Liver (tissue), 3 donors: ENCODE measurements around the gene TGDS.

ENCODE experiments used
- EGR1 ChIP-seq, 2 donors: IDR thresholded peaks; 2 replicates each; pipeline ENCODE4 v1.6.1; 2016 to 2018; ENCODE audit warnings: antibody characterized with exemption in 2 of 2, low read depth in 2 of 2
- FOXA1 ChIP-seq: IDR thresholded peaks from 2 replicates; pipeline ENCODE4 v1.6.1; 2016; ENCODE audit warnings: antibody characterized with exemption
- GABPA ChIP-seq, 2 donors: IDR thresholded peaks in 1 of 2; conservative IDR thresholded peaks in 1 of 2; 2 replicates each; pipeline ENCODE4 v1.6.1; 2016; ENCODE audit warnings: antibody characterized with exemption in 2 of 2, mild to moderate bottlenecking in 1 of 2, moderate library complexity in 1 of 2
- HNF4A ChIP-seq, 2 donors: conservative IDR thresholded peaks; 2 replicates each; pipeline ENCODE4 v1.6.1; 2016; ENCODE audit warnings: antibody characterized with exemption in 2 of 2, mild to moderate bottlenecking in 2 of 2
- RAD21 ChIP-seq, 2 donors: IDR thresholded peaks; 2 replicates each; pipeline ENCODE4 v1.6.1; 2016; ENCODE audit warnings: antibody characterized with exemption in 2 of 2, mild to moderate bottlenecking in 2 of 2
- REST ChIP-seq: IDR thresholded peaks from 2 replicates; pipeline ENCODE4 v1.6.1; 2016; ENCODE audit warnings: antibody characterized with exemption, mild to moderate bottlenecking
- RXRA ChIP-seq, 2 donors: IDR thresholded peaks; 2 replicates each; pipeline ENCODE4 v1.6.1; 2017 to 2018; ENCODE audit warnings: antibody characterized with exemption in 2 of 2, mild to moderate bottlenecking in 1 of 2
- SP1 ChIP-seq: IDR thresholded peaks from 2 replicates; pipeline ENCODE4 v1.6.1; 2018; ENCODE audit warnings: antibody characterized with exemption, mild to moderate bottlenecking
- TAF1 ChIP-seq: conservative IDR thresholded peaks from 2 replicates; pipeline ENCODE4 v1.6.1; 2016; ENCODE audit warnings: antibody characterized with exemption, mild to moderate bottlenecking
- YY1 ChIP-seq: IDR thresholded peaks from 2 replicates; pipeline ENCODE4 v1.6.1; 2016; ENCODE audit warnings: antibody characterized with exemption, mild to moderate bottlenecking
- TF ChIP-seq, protein P1 (sequence below): fragments of 150-350 bp; IDR thresholded peaks from 2 replicates; pipeline ENCODE4 v1.5.1; 2017; ENCODE audit warnings: improper control_type of control experiment, low read depth, low read length; ENCODE audit not compliant: missing input control
- TF ChIP-seq, protein P2 (sequence below): IDR thresholded peaks from 2 replicates; pipeline ENCODE4 v1.6.1; 2016; ENCODE audit warnings: antibody characterized with exemption
- TF ChIP-seq, protein P3 (sequence below): IDR thresholded peaks from 2 replicates; pipeline ENCODE4 v1.6.1; 2016; ENCODE audit warnings: antibody characterized with exemption
- TF ChIP-seq, protein P4 (sequence below): IDR thresholded peaks from 2 replicates; pipeline ENCODE4 v1.6.1; 2016; ENCODE audit warnings: antibody characterized with exemption
- donor health status: healthy.
- donor health status: healthy.

DNA sequence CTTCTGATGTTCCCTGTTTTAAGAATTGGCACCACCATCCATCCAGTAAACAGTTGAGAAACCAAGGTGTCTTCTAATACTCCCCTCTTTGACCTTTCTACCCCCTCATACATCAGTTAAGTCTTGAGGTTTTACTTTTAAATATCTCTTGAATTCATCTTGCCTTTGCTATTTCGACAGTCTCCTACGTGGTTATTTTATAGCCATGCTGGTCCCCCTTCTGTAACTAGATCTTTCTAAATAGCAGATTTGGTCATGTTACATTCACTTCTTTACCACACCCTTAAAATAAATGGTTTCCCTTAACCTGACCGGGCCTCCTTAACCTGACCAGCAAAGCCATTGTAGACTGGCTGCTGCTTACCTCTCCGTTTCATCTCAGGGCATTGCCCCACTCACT is 11.1 kb upstream of the TGDS start:
- TF ChIP-seq, protein P1, sequence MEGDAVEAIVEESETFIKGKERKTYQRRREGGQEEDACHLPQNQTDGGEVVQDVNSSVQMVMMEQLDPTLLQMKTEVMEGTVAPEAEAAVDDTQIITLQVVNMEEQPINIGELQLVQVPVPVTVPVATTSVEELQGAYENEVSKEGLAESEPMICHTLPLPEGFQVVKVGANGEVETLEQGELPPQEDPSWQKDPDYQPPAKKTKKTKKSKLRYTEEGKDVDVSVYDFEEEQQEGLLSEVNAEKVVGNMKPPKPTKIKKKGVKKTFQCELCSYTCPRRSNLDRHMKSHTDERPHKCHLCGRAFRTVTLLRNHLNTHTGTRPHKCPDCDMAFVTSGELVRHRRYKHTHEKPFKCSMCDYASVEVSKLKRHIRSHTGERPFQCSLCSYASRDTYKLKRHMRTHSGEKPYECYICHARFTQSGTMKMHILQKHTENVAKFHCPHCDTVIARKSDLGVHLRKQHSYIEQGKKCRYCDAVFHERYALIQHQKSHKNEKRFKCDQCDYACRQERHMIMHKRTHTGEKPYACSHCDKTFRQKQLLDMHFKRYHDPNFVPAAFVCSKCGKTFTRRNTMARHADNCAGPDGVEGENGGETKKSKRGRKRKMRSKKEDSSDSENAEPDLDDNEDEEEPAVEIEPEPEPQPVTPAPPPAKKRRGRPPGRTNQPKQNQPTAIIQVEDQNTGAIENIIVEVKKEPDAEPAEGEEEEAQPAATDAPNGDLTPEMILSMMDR, result no peak
- TF ChIP-seq RAD21 (IDR thresholded peaks at IDR 0.05) (no peak), REST (no peak), RXRA (IDR thresholded peaks at IDR 0.05) (no peak), FOXA1 (no peak), TAF1 (no peak), YY1 (no peak), EGR1 (IDR thresholded peaks at IDR 0.05; ENCODE audit: low read depth in 2 of 2) (no peak), HNF4A (conservative IDR thresholded peaks at IDR 0.05) (no peak), GABPA (IDR thresholded peaks at IDR 0.05 in 1 of 2, conservative IDR thresholded peaks at IDR 0.05 in 1 of 2) (no peak), SP1 (no peak)
- TF ChIP-seq, protein P2, sequence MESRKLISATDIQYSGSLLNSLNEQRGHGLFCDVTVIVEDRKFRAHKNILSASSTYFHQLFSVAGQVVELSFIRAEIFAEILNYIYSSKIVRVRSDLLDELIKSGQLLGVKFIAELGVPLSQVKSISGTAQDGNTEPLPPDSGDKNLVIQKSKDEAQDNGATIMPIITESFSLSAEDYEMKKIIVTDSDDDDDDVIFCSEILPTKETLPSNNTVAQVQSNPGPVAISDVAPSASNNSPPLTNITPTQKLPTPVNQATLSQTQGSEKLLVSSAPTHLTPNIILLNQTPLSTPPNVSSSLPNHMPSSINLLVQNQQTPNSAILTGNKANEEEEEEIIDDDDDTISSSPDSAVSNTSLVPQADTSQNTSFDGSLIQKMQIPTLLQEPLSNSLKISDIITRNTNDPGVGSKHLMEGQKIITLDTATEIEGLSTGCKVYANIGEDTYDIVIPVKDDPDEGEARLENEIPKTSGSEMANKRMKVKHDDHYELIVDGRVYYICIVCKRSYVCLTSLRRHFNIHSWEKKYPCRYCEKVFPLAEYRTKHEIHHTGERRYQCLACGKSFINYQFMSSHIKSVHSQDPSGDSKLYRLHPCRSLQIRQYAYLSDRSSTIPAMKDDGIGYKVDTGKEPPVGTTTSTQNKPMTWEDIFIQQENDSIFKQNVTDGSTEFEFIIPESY, result no peak
- TF ChIP-seq, protein P3, sequence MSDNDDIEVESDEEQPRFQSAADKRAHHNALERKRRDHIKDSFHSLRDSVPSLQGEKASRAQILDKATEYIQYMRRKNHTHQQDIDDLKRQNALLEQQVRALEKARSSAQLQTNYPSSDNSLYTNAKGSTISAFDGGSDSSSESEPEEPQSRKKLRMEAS, result no peak
- TF ChIP-seq, protein P4, sequence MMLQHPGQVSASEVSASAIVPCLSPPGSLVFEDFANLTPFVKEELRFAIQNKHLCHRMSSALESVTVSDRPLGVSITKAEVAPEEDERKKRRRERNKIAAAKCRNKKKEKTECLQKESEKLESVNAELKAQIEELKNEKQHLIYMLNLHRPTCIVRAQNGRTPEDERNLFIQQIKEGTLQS, result no peak
